Colonic mucosa (tissue), 4 donors: Measurements from ENCODE around the gene LDLRAD3. TPM values are rescaled to one million over a fixed set of nuclear protein-coding genes. Genes with fewer than 3 reads are reported as not detected.

Experiments used
- DNase-seq: peaks from one replicate; pipeline ENCODE4 v3.0.0-alpha.2; 2020
- H3K27ac ChIP-seq: fragments of 200-600 bp; one replicate; pipeline ENCODE4 v1.8.0; 2021
- H3K27me3 ChIP-seq: fragments of 200-600 bp; one replicate; pipeline ENCODE4 v1.8.0; 2021
- H3K36me3 ChIP-seq: fragments of 200-600 bp; one replicate; pipeline ENCODE4 v1.8.0; 2021
- H3K4me1 ChIP-seq: fragments of 200-600 bp; one replicate; pipeline ENCODE4 v1.8.0; 2021; ENCODE audit warnings: mild to moderate bottlenecking
- H3K4me3 ChIP-seq: fragments of 200-600 bp; one replicate; pipeline ENCODE4 v1.8.0; 2021
- H3K9ac ChIP-seq, 2 donors: one replicate each; pipeline ENCODE4 v1.7.0; 2013; ENCODE audit warnings: control low read depth in 2 of 2, low read depth in 2 of 2, low read length in 2 of 2
- H3K9me3 ChIP-seq: fragments of 200-600 bp; one replicate; pipeline ENCODE4 v1.8.0; 2021
- CTCF ChIP-seq: fragments of 200-600 bp; IDR thresholded peaks from one replicate; pipeline ENCODE4 v1.8.0; 2022; ENCODE audit warnings: antibody characterized with exemption, mild to moderate bottlenecking
- intact Hi-C: fragments of 100-400 bp; cut with DNase I; formaldehyde crosslinking; loops from one replicate; pipeline ENCODE4 v1.14.1; 2022
- microRNA-seq: library from miRNA; unstranded; fragments of <30 nt; microRNA quantifications from one replicate; pipeline ENCODE4, GENCODE V29; 2019
- total RNA-seq, 2 donors: library from RNA; stranded (reverse); fragmentation: NEBNext Ultra II Directional in 1 of 2; extraction: Animal tissue kit (Norgen Biotek cat#: 25700) in 1 of 2; gene quantifications; one replicate each; pipeline ENCODE4 v1.2.1, GENCODE V29; 2021
- donor health status: healthy.
- donor health status: DM: no; HTN: no; CAD: no.
- donor health status: DM: no; HTN: no; CAD: no.

The LDLRAD3 gene
- total RNA-seq, 2 donors from 2014 or later: 1.9 to 2.9 TPM

- H3K27me3 ChIP-seq: no peaks in the 10 kb centered on the region
- intact Hi-C loops: no loop called here
- no peak overlapping the region for H3K27ac ChIP-seq
- H3K9me3 ChIP-seq: no peaks in the 10 kb centered on the region
- H3K36me3 ChIP-seq: peaks cover 9% of the 10 kb centered on the region
- H3K4me3 ChIP-seq: no peak overlapping the region
- H3K4me1 ChIP-seq: no peaks in the 10 kb centered on the region
- H3K9ac ChIP-seq: no peak overlapping the region
- peak; percentile 13 for DNase-seq
- no peak for TF ChIP-seq CTCF
These were observed 330.6 kb downstream of the LDLRAD3 start for GRCh38 chr11:36274414-36274813.

GRCh38 chr11:36278531-36279282 lies 334.8 kb downstream of the LDLRAD3 start:
- peaks cover 8% of the 10 kb centered on the region for H3K36me3 ChIP-seq
- no peaks in the 10 kb centered on the region for H3K27me3 ChIP-seq

GRCh38 chr11:36280531-36280930 lies 336.7 kb downstream of the LDLRAD3 start:
- peak; percentile 0 for DNase-seq
- no peak for TF ChIP-seq CTCF
- Histone ChIP-seq H3K27me3 (no peaks in the 10 kb centered on the region), H3K4me1 (no peaks in the 10 kb centered on the region), H3K27ac (no peak overlapping the region), H3K36me3 (no peaks in the 10 kb centered on the region), H3K9me3 (no peaks in the 10 kb centered on the region), H3K9ac (no peak overlapping the region), H3K4me3 (no peak overlapping the region)
- intact Hi-C loops: no loop called here

More at GRCh38 chr11:36278531-36279282, 334.8 kb downstream of the LDLRAD3 start:
- H3K9me3 ChIP-seq: no peaks in the 10 kb centered on the region
- H3K9ac ChIP-seq: no peak overlapping the region
- intact Hi-C loops: no loop called here
- no peaks in the 10 kb centered on the region for H3K4me1 ChIP-seq
- DNase-seq: peak; percentile 10
- H3K4me3 ChIP-seq: no peak overlapping the region
- no peak for TF ChIP-seq CTCF
- no peak overlapping the region for H3K27ac ChIP-seq

Small RNAs within 50 kb of the gene (microRNA-seq; reads per million reads assigned to microRNA genes)
- gene MIR3973: not detected
